NCI-H748 treated with DMSO at 0.1 percent for 48 hours (cell line): ENCODE data around the gene SNRPA.

ENCODE experiments used
- DNase-seq: peaks from one replicate; lab custom pipeline; 2025; lab: John Stamatoyannopoulos, UW

The SNRPA gene

GRCh38 chr19:40750874-40751537 lies at the start of gene SNRPA:
TSS of gene SNRPA (plus strand) at chr19:40751203. CDS start at chr19:40751409, 206 bp downstream.
- DNase-seq, result peak; percentile 98

- no peak for DNase-seq
Observed at GRCh38 chr19:40701758-40702157, 49.2 kb upstream of the SNRPA start.

GRCh38 chr19:40702337-40703012 lies 48.5 kb upstream of the SNRPA start:
- DNase-seq, result no peak

GRCh38 chr19:40703029-40703755 lies 47.8 kb upstream of the SNRPA start:
- DNase-seq, result no peak

GRCh38 chr19:40704491-40705361 lies 46.3 kb upstream of the SNRPA start:
- DNase-seq, result no peak

GRCh38 chr19:40705362-40705651 lies 45.7 kb upstream of the SNRPA start:
- DNase-seq, result no peak

GRCh38 chr19:40705950-40706619 lies 44.9 kb upstream of the SNRPA start:
- no peak for DNase-seq

GRCh38 chr19:40707615-40708014 lies 43.4 kb upstream of the SNRPA start:
- no peak for DNase-seq

GRCh38 chr19:40709817-40710216 lies 41.2 kb upstream of the SNRPA start:
- DNase-seq, result no peak

GRCh38 chr19:40713939-40714338 lies 37.1 kb upstream of the SNRPA start:
- no peak for DNase-seq

- DNase-seq, result peak; percentile 95
Observed at GRCh38 chr19:40714441-40715299, 36.3 kb upstream of the SNRPA start.

GRCh38 chr19:40716031-40716481 lies 34.9 kb upstream of the SNRPA start:
- DNase-seq, result peak; percentile 30

- DNase-seq, result peak; percentile 92
Observed at GRCh38 chr19:40716482-40717324, 34.3 kb upstream of the SNRPA start, which contains the start of the genes COQ8B and ITPKC. TSS of gene COQ8B (minus strand) at chr19:40716886. CDS start at chr19:40714632, 2,254 bp downstream. TSS of gene ITPKC (plus strand) at chr19:40717112. CDS start at chr19:40717136, 24 bp downstream.

- no peak for DNase-seq
Observed at GRCh38 chr19:40717325-40717879, 33.6 kb upstream of the SNRPA start.

GRCh38 chr19:40717880-40718773 lies 32.9 kb upstream of the SNRPA start:
- DNase-seq, result no peak

- DNase-seq, result peak; percentile 6
Observed at GRCh38 chr19:40718774-40719391, 32.1 kb upstream of the SNRPA start.

GRCh38 chr19:40719414-40719894 lies 31.5 kb upstream of the SNRPA start:
- no peak for DNase-seq

GRCh38 chr19:40721140-40721486 lies 29.9 kb upstream of the SNRPA start:
- DNase-seq, result no peak
